GM21619 (cell line): ENCODE results near the gene TGFBR2.

Source experiments
- ATAC-seq: cut with Tn5 transposase; IDR thresholded peaks from one replicate; pipeline ENCODE4 v1.9.1; 2021; ENCODE audit not compliant: unreplicated experiment

The TGFBR2 gene

DNA sequence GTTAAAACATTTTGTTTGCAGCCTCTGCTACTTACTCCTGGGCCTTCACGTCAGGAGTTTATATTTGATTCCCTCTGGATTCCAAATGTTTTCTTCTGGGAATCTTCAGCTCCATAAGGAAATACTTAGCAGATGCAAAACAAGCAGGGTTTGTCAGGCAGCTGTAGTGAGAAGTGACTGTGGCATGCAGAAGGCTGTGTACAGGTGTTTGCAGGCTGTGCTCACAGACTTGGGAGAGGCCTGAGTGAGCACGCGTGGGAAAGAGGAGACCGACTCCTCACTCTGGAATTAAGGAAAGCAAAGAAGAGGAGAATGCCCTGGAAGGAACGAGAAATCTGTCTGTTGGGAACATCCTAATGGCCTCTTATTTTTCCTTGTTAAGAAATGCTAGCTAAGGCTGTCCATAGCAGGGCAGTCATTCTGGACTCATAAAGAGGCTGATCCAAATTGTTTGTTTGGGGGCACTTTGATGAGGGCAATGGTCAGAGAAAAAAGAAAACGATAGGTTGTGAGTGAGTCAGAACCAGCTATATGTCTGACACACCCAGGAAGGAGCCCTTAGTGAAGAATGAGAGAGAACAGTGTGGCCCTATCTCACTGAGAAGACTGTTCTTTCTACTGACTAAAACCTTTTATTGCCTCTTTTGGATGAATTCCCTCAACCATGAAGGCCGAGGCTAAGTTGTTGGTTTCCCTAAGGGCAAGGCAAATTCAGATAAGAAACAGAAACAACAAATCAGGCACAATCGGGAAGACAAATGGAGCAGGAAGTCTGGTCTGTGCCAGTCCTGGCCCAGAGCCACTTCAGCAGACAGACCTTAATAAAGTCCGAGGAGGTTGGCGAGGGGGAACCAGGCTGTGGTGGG is 82.6 kb downstream of the TGFBR2 start:
- ATAC-seq = no peak

DNA sequence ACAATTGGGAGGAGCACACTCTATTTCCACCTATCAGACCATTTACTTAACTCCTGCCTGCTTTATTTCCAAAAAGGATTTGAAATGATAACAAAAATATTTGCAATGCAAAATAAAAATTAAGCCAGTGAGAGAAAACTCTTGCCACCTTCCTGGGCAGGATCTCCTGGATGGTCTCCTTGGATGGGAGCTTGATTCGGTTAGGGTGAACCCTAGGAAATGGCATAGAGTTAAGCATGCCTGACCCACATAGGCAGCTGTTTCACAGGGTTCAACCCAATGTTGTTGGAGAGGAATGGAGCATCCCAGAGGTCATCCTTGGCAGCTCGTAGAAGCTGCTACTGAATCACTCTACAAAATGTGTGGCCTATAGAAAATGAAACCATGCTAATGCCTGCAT is 83.8 kb downstream of the TGFBR2 start:
- ATAC-seq = no peak

DNA sequence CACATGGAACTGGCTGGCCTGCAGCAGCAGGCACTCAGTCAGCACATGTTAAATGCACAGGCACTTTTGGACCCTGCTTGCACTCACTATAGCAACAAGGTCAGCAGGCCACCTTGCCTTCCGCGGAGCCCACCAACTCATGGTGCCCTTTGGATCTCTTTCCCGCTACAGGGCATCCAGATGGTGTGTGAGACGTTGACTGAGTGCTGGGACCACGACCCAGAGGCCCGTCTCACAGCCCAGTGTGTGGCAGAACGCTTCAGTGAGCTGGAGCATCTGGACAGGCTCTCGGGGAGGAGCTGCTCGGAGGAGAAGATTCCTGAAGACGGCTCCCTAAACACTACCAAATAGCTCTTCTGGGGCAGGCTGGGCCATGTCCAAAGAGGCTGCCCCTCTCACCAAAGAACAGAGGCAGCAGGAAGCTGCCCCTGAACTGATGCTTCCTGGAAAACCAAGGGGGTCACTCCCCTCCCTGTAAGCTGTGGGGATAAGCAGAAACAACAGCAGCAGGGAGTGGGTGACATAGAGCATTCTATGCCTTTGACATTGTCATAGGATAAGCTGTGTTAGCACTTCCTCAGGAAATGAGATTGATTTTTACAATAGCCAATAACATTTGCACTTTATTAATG is 85.0 kb downstream of the TGFBR2 start:
- no peak for ATAC-seq

DNA sequence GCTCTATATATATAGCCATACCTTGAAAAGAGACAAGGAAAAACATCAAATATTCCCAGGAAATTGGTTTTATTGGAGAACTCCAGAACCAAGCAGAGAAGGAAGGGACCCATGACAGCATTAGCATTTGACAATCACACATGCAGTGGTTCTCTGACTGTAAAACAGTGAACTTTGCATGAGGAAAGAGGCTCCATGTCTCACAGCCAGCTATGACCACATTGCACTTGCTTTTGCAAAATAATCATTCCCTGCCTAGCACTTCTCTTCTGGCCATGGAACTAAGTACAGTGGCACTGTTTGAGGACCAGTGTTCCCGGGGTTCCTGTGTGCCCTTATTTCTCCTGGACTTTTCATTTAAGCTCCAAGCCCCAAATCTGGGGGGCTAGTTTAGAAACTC is 85.5 kb downstream of the TGFBR2 start:
- no peak for ATAC-seq

DNA sequence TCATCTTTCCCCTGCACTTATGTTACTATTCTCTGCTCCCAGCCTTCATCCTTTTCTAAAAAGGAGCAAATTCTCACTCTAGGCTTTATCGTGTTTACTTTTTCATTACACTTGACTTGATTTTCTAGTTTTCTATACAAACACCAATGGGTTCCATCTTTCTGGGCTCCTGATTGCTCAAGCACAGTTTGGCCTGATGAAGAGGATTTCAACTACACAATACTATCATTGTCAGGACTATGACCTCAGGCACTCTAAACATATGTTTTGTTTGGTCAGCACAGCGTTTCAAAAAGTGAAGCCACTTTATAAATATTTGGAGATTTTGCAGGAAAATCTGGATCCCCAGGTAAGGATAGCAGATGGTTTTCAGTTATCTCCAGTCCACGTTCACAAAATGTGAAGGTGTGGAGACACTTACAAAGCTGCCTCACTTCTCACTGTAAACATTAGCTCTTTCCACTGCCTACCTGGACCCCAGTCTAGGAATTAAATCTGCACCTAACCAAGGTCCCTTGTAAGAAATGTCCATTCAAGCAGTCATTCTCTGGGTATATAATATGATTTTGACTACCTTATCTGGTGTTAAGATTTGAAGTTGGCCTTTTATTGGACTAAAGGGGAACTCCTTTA is 86.2 kb downstream of the TGFBR2 start:
- no peak for ATAC-seq

DNA sequence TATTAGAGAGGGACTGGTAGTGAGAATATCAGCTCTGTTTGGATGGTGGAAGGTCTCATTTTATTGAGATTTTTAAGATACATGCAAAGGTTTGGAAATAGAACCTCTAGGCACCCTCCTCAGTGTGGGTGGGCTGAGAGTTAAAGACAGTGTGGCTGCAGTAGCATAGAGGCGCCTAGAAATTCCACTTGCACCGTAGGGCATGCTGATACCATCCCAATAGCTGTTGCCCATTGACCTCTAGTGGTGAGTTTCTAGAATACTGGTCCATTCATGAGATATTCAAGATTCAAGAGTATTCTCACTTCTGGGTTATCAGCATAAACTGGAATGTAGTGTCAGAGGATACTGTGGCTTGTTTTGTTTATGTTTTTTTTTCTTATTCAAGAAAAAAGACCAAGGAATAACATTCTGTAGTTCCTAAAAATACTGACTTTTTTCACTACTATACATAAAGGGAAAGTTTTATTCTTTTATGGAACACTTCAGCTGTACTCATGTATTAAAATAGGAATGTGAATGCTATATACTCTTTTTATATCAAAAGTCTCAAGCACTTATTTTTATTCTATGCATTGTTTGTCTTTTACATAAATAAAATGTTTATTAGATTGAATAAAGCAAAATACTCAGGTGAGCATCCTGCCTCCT is 87.2 kb downstream of the TGFBR2 start:
- ATAC-seq = peak; percentile 92

DNA sequence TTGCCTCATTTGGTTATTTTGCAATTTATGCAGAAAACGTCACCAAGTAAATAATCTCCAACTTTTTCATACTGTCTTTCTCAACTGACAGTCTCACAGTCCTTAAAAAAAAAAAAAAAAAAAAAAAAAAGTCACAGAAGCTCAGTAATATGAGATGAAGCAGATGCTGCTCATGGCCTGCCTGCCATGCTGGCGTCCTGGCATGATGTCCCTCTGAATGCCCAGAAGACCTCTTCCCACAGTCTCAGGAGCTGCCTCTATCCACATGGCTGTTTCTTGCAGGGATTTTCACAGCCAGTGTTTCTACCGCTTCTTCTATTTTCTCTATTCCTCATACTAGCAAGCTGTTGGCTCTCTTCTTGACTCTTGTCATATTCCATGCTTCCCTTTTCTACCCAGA is 87.7 kb downstream of the TGFBR2 start:
- no peak for ATAC-seq

DNA sequence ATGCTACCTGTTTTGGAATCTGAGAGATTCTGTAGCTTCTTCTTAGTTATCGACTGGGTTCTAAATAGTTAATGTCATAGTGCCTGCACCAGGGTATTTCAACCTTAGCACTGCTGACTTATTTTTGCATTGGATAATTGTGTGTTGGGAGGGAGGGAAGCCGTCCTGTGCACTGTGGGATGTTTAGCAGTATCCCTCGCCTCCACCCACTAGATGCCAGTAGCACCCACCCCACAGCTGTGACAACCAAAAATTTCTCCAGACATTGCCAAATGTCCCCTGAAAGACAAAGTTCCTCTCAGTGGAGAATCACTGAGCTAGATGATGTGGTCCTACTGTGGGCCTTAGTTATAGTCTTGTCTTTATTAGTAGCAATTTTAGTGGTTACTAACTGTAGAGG is 88.3 kb downstream of the TGFBR2 start:
- ATAC-seq = no peak

DNA sequence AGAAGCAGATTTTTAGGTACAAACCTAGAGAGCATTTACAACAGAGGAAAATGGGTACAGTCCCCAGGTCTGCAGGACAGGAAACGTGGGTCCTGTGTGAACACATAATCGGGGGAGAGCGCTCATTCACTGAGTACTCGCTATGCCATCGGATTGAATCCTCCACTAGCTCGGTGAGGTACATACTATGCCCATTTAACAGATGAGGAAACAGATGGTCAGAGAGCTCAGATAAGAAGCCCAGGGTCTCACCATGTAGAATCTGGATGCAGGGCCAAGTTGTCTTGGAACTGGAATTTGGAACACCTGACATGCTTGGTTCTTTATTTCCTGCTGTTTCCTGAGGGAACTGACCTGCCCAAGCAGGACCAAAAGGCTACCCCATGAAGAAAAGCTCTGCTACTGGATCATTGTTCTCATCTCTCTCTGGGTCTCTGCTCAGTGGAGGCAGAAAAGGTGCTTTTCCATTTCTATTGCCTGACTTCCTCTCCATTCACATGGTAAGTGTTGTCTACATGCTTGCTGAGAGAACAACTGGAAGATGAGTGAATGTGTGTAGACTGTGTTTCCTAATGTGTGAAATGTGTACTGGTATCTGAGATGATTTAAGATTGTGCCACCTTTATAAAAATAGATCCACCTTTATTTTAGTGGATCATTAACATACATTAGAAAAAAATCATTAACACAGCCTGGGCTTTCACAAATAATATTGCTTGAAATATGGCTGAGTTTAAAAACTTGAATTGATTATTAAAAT is 89.1 kb downstream of the TGFBR2 start:
- ATAC-seq = no peak

DNA sequence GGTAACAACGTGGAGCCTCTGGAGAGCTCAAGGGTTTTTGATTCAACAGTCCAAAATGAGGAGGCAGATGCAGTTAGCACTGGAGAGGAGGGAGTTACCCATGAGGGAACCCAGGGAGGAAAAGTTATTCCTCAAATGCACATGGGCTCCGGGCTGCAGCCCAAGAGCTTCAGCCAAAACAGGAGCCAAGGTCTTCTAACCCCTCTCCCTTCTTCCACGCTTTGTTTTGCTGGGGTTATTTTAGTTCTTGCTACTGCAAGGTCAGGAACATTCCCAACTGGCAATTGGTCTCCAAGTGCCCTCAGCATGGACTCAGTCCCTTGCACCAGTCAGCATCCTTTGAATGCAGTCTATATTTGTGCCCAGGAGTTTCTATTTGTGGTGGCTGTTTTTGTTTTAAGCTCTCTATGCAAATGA is 90.0 kb downstream of the TGFBR2 start:
- ATAC-seq = no peak

DNA sequence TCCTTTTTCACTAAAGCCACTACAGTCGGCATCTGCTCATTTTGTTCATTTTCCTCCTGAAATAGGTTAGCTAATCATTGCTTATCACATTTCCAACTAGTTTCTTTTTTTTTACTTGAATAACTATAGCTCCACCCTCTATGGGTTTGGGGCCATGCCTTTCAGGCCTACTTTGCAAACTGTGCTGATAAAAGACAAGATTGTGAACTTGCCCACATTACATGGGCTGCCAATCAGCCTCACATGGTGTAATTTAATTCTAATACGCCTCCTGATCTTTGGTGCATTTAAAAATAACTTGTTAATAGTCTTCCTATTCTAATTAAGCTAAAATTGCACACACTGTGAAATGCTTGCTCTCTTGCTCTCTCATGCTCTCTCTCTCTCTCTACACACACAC is 90.5 kb downstream of the TGFBR2 start:
- no peak for ATAC-seq

DNA sequence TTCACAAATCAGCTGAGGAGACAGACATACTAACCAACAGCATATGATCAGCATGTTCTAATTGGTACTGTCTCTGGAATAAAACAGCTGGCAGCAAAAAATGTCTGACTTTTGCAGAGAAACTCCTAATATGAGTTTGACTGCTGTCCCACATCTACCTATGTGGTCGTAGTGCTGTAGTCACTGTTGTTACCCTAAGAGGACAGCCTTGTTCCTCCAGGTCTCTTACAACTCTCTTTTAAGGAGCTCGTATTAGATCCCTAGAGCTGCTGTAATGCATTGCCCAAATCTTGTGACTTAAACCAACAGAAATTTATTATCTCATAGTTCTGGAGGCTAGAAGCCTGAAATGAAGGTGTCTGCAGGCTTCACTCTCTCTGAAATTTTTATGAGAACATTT is 92.1 kb downstream of the TGFBR2 start:
- no peak for ATAC-seq

DNA sequence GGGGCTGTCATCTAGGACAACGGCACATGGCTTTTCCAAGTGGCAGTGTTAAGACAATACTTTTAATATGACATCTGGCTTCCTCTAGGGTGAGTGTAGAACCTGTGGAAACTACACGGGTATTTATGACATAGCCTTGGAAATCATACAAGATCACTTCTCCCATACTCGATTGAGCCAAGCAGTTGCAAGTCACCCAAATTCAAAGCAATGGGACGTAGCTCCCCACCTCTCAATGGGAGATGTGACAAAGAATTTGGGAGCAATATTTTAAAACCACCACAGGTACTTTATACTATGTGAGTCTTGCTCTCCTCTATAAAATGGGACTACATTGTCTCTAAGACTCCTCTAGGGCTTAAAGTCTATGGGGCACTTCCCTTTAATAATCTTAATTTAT is 93.5 kb downstream of the TGFBR2 start:
- no peak for ATAC-seq

DNA sequence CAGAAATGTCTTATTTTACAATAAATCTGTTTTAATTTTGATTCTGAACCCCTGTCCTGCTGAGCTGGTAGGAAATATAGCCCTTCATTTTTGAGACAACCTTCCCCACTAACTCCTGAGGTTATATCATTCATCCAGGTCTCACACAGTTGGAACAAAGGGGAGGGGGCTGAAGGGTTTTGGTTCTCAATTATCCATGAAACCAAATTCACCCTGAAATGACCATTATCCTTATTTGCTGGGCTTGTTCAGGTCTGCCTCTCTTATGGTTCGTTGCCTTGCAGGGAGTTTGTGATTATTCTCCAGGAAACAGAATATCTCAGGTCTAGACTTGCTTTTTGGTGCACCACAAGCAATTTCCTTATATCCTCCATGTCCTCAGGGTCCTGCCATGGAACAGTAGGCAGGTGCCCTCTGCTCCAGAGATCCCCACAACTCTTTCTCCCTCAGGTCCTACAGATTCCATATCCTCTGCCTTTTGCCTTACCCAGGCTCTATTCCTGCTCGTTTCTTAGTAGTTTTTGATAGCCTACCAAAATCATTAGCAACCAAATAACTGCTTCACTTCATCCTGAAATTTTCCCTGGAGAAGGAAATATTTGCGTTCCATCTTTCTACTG is 94.4 kb downstream of the TGFBR2 start:
- ATAC-seq = no peak

DNA sequence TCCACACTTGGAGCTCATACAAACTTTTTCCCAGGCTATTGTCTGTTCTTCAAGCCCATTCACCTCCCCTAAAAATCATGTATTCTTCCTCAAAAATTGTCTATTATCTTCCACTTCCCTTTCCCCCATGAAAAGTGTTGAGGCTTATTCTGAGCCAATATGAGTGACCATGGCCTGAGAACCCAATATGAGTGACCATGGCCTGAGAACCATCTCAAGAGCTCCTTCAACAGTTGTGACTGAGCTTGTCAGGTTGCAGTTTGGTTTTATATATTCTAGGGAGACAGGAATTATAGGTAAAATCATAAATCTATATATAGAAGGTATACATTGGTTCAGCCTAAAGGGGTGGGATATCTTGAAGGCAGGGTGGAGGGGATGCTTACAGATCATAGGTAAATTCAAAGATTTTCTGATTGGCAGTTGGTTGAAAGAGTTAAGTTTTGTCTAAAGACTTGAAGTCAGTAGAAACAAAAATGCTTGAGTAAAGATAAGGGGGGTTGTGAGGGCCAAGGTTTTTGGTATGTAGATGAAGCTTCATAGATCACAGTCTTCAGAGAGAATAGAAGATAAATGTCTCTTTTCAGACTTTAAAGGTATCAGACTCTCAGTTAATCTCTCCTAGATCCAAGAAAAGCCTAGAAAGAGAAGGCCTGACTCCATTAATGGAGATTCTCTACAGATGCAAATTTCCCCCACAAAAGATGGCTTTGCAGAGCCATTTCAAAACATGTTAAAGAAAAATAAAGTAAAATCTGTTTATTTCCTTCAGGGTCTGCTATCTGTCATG is 95.8 kb downstream of the TGFBR2 start:
- ATAC-seq = no peak

DNA sequence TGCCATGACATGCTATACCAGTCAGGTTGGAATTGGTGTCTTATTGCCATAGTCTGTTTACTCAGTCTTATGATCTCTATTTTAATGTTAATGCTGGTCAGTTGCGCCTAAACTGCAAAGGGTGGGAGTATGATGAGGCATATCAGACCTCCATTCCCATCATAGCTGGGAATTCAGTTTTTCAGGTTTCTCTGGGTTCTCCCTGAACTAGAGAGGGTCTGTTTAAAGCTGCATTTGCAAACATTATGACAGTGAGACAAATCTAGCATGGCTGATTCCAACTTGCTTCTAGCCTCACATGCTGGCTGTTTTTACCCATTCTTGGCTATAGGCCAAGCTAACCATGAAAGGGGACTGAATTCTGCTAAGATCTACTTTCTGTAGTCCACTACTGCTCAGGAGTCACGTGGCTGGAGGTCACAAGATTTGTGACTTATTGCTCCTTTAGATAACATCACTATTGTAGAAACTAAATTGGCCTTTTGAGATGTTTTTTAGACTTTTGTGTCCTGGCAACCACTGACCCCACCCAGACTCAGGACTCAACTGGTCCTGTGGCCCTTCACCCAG is 96.5 kb downstream of the TGFBR2 start:
- ATAC-seq = no peak

DNA sequence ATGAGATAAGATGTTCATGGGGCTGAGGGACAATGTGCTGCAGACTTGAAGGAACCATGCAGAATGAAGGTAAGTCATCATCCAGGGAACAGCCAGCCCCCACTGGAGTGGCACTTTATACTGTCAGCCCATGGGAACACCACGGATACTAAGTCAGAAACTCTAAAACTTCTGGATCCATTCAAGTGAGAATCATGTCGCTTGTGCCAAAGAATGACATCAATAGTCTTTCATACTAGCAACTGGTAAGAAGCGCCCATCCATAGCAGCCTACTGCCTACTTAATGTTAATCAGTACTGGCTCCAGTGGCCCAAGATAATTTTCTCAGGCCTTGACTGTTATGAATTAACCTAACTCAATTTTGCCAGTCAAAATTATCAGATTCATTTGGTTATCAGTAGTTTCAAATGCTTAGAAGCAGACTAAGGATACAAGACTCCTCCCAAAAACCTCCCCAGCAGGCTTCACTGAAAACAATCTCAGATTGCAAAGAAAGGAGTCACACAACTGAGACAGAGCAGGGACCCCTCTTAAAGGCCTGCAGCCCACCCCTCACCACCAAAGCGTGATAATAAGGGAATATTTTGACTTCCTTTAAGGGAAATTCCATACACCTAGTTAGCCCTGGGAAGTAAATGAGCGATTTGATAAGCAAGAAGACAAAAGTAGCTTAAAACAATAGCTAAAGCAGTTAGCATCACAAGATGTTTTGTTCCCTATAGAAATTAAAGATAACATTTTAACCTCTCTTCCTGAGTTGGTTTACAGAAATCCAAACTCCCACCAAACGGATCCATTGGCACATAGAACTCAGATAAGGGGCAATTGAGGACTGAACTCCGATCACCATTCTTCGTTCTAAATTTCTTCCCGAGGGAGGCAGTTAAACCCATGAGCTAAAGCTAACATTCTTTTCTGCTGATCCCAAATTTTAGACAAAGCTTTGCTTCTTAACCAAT is 98.8 kb downstream of the TGFBR2 start:
- no peak for ATAC-seq

DNA sequence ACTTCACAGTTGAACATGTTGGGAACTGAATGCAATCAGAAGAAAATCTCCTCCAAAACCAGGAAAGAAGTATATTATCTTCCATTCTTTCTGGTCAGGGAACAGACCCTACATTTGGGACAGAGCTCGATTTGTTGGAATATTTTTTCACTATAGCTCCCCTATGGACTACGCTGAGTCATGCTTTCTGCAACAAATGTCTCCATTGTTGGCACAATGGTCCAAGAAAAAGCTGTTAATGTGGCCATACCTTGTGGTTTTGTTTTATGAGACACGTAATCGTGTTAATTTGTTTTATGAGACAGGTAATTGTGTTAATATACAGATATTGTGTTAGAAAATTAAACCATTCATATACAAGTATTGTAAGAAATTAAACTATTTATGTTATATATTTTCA is 101.4 kb downstream of the TGFBR2 start:
- ATAC-seq = no peak
